22Rv1 (cell line): ENCODE results near the gene ACAD9.

Experiments used
- ZFX ChIP-seq: fragments of 450-650 bp; IDR thresholded peaks from 2 replicates; pipeline ENCODE4 v1.6.1; 2017; ENCODE audit warnings: antibody characterized with exemption, borderline replicate concordance
- TF ChIP-seq, protein P1 (sequence below): fragments of 450-650 bp; IDR thresholded peaks from 2 replicates; pipeline ENCODE4 v1.5.1; 2017; ENCODE audit warnings: mild to moderate bottlenecking

DNA sequence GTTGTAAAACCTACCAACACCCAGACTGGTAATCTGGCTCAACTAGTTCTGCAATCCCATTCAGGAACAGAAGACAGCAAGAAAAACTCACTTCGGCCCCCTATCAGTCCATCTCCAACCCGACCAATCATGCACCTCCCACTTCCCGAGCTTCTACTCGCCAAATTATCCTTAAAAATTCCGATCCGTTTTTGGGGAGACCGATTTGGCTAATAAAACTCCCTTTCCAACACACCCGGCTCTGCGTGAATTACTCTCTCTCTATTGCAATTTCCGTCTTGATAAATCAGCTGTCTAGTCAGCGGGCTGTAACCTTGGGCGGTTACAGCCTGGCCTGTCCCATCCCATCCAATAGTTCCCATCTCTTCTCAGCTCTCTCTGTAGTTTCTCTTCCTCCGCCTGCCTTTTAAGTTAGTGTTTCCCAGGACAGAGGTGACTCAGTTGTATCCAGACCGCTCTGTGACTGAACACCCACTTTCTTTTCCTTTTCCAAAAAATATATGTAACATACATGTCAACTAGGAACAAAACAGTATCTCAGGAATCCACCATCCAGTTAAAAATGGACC lies 780 bp upstream of the ACAD9 start:
- TF ChIP-seq, protein P1, sequence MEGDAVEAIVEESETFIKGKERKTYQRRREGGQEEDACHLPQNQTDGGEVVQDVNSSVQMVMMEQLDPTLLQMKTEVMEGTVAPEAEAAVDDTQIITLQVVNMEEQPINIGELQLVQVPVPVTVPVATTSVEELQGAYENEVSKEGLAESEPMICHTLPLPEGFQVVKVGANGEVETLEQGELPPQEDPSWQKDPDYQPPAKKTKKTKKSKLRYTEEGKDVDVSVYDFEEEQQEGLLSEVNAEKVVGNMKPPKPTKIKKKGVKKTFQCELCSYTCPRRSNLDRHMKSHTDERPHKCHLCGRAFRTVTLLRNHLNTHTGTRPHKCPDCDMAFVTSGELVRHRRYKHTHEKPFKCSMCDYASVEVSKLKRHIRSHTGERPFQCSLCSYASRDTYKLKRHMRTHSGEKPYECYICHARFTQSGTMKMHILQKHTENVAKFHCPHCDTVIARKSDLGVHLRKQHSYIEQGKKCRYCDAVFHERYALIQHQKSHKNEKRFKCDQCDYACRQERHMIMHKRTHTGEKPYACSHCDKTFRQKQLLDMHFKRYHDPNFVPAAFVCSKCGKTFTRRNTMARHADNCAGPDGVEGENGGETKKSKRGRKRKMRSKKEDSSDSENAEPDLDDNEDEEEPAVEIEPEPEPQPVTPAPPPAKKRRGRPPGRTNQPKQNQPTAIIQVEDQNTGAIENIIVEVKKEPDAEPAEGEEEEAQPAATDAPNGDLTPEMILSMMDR = no peak
- TF ChIP-seq ZFX = no peak
